NCI-H2196 (cell line): ENCODE measurements around the gene ROMO1.
"Not testable (repeated sequence)": the region's sequence is repeated elsewhere in the genome, so short reads cannot be mapped to it uniquely, and the experiment has no call there.

Experiments
- DNase-seq: peaks from one replicate; lab custom pipeline; 2025; ENCODE audit not compliant: unreplicated experiment; lab: John Stamatoyannopoulos, UW

ROMO1 gene

DNA sequence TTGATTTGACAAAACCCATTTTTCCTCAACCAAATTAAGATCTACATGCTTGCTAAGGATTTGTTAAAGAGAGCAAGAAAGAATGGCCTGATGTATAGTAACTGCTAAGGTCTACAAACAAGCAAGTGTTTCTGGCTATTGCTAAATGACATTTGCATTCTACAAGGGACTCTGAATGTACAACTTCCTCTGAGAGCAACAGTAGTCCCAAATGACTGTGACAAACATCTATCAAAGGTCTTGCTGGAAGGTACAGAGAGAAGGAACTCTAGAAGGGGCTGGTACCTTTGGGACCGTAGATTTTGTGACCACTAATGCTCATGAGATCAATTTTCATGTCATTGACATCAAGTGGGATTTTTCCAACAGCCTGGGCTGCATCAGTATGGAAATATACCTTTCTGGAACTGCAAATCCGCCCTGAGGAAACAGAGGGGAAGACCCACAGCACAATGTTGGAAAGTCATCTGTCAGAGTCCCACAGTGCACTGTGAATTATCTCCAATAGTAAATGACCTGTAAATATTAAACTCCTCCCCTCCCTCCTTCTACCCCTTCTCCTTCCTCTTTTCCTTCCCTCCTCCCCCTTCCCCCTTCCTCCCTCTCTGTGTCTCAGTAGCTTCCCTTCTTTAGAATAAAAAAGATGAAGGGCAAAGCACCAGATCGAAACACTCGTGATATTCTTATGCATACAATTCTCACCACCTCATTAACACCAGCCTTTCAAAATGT, 18.6 kb upstream of the ROMO1 start:
- DNase-seq = no peak

DNA sequence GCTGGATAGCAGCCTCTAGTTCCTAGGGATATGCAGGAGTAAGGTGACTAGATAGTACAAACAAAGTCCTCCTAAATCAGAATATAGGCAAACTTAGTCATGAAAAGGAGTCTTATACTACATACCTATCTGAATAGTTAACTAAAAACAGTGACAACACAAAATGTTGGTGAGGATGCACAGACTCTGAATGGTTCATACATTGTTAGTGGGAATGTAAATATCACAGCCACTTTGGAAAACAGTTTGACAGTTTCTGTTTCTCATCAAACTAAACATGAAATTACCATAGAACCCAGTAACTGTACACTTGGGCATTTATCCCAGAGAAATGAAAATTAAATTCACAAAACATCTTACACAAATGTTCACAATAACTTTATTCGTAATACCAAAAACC, 17.2 kb upstream of the ROMO1 start:
- no peak for DNase-seq

DNA sequence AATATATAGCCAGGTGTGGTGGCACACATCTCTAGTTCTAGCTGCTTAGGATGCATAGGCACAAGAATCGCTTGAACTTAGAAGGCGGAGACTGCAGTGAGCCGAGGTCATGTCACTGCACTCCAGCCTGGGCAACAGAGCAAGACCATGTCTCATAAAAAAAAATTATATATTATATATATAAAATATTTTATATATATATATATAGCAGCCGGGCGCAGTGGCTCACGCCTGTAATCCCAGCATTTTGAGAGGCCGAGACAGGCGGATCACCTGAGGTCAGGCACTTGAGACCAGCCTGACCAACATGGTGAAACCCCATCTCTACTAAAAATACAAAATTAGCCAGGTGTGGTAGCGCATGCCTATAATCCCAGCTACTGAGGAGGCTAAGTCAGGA, 13.8 kb upstream of the ROMO1 start:
- not testable (repeated sequence) for DNase-seq

DNA sequence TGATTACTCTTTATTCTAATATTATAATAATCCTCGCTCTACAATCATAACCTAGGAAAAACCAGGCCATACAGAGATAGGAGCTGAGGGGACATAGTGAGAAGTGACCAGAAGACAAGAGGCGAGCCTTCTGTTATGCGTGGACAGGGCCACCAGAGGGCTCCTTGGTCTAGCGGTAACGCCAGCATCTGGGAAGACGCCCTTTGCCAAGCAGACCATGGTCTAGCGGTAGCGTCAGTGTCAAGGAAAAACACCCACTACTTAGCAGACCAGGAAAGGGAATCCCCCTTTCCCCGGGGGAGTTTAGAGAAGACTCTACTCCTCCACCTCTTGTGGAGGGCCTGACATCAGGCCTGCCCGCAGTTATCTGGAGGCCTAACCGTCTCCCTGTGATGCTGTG, 12.3 kb upstream of the ROMO1 start:
- DNase-seq = not testable (repeated sequence)

DNA sequence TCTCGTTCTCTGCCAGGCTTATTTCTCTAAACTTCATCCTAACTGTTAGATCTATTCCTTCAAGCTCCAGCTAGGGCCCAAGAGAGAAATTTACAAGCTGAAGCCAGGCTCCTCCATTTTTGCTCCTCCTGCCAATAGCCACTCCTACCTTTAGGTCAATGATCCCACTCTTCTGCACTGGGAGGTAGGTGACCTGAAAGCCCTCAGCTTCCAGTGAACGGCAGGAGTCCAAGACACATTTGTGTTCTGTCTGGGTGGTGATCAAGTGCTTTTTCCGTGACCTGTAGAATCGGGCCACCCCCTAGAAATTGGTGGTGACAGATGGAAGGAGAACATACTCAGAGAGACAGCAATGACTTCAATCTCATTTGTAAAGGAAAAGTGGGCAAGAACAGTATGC, 8.9 kb upstream of the ROMO1 start:
- no peak for DNase-seq

DNA sequence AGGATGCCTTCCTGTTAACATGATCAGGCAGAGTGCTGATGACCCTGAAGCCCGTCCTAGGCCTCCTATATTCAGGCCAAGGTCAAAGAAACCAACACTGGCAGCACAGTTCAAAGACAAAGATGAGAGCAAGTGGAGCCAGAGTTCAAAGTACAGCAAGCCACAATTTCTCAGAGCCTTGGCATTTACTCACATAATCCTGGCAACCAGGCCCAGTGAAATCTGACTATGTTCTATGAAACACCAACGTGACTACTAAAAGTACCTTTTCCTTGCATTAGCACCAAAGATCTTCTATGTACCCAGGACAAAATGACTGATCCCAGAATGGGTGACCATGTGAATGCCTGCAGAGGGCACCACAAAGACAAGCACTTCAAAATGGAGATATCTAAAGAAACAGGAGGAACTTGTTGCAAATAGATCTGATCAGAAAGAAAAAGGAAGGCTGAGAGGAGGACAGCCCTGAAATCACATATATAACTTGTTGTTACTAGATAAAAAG, 3.9 kb upstream of the ROMO1 start:
- DNase-seq = no peak

DNA sequence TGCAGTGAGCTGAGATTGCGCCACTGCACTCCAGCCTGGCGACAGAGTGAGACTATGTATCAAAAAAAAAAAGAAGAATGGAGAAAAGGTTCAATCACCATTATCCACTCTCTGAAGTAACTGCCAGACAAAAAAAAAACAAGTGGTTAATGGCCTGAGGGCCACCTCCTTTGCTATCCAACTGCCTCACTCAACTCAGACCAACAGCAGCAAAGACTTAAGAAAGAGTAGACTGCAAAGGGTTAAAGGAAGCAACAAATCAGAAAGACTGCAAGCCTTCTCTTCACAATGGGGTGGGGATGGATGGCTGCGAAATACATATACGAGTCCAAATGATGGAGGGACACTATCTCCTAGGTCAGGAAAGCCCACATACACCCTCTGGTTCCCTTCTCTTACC, 3.2 kb upstream of the ROMO1 start:
- no peak for DNase-seq

DNA sequence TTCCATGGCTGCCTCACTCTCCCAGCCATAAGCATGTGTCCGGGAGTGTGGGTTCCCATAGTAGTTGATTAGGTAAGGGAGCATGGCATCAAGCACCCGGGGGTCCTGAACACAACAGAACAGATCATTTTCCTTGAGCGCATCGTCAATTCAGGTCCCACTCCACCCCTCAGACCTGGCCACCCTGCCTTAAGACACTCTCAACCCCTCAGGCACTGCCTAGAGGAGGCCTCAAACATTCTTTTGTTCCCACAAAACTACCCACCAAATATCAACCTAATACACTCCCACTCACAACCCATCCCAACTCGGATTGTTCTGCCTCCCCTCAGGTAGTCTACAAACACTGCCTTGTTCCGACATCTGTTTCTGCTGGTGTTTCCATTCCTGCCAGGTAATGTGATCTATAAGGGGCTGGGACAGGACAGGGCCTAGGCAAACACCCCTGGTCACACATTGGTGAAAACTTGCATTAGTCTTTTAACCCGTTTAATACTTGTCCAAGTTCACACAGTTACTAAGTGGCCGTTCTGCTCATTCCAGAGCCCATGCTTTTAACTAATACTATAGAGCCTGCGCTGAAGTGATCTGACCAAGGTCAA, 1.4 kb upstream of the ROMO1 start:
- no peak for DNase-seq

DNA sequence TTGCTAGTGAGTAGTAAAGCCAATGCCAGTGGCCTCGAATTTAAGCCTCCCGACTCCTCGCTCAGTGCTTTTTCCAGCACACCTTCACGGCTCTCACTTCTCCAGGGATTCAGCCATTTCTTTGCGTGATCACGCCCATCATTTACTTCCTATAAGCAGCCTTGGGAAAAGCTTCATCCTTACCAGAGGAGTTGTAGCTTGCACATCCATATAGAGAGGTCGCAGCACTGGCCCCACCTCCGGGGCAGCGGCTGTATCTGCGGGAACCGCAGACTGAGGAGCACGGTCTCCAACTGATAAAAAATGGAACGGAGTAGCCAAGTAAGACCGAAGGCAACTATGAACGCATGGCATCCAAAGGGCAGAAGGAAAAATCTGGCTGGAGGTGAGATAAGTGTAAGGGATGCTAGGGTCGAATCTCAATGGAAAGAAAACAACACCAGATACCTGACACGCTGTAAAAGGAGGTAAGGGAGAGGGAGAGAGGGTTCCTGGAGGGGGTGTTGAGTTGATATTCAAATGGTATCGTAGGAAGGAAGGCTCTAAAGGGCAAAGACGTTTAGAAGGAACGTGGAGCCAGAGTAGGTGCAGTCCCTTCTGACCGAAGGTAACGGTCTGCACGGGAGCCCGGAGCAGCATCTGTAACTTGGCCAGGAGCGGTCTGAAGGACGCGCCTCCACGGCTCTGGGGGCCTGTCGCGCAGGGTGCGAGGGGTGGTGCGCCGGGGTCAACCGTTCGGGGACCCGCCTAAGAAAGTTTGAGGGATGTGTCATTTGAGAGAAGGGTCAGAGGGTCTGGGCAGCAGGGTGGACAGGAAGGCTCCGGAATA, 693 bp upstream of the ROMO1 start:
- no peak for DNase-seq

DNA sequence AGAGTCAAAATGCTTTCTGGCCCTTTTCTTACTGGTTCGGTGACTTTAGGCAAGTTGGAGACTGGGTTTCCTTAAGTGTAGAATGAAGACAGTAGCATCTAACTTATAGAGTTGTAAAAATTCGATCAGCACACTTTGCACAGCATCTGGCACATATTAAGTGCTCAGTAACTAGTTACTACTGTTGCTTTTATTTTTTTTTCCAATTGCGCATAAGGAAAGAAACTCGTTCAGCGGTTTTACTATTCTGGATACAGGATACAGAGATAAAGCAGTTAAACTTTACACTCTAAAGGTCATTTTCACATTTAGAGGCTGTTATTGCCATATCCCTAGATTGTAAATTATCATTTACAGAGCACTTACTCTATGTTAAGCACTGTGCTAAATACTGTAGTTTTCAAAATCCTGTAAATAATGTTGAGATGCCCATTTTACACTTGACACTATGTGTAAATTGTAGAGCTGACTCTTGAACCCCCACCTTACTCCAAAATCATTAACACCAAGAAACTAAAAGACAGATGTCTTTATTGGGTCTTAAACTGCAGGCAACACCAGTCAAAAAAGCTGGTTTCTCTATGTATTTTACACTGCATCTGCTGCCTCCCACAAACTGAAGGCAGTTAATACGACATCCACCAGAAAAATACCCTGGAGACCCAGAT, 886 bp downstream of the ROMO1 start:
- DNase-seq = no peak

DNA sequence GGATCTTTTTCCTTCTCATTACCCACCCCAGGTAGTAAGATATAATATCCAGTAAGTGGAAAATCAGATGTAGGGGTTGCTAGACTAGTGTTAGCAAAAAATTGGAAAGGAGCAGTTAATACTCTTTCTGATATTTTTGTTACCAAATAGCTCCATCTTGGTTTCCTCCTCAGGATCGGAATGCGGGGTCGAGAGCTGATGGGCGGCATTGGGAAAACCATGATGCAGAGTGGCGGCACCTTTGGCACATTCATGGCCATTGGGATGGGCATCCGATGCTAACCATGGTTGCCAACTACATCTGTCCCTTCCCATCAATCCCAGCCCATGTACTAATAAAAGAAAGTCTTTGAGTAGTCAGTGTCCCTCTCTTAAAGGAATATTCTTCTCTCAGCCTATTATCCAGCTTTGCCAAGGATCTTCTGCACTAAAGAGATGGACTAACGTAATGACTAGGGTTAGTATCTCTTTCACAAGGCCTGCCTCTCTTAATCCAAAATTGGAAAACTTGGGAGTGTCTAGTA, 1.5 kb downstream of the ROMO1 start:
- DNase-seq = no peak

DNA sequence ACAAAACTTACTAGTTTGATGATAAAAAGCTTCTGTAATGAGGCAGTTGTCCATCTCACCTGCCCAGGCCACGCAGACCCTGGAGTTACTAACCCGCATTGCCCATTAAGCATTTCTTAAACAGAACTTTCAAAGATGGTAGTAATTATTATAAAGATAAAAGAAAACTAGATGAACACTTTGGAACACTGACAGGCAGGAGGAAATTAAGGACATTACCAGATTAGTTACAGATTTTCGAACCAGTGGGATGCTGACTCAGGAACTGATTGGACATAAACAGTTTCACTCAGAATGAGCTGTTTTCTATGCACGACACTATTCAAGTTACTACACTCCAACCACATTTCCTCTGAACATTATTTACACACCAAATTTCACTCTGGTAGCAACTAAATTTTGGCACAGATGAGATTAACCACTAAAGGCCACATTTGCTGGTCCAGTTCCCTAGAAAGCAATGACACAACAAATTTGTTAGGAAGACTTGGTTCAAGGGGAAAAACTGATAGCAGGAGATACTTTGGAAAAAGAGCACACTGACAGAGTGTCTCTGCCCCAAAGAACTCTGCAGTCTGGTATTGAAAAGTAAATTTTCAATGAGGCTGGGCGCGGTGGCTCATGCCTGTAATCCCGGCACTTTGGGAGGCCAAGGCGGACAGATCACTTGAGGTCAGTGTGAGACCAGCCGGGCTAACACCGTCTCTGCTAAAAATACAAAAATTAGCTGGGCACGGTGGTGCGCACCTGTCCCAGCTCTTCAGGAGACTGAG, 3.0 kb downstream of the ROMO1 start:
- no peak for DNase-seq

DNA sequence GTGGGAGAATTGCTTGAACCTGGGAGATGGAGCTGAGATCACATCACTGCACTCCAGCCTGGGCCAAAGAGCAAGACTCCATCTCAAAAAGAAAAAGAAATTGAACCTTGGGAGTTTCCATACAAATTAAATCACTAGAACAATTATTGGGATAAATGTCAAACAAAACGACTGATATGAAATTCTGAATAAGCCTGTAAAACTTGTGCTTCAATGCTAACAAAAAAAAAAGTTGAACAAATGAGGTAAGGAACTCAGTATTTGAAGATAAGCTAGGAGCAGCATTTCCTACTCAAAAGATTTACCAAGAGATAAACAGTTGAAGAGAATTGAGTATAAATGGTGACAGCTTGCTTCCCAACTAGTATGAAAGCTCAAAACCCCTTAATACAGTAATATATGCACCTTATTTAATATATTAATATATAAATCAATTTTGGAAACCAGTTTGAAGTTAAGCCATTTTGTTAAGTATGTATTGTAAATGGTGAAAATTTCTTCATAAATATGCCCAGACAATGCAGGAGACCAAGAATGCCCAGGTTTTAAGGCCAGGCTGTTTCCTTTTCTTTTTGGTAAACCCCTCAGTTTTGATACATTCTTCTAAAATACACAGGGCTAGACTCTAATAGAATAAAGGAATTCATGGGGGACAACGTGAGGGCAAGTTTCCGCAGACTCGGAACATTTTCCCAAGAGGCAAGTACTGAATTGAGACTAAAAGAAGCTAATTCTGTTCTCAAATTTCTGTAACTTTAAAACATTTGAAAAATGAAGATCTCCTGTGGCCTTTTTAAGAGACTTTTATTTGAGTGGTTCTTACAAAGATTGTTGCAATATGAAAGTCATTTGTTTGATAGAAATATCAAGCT, 3.9 kb downstream of the ROMO1 start:
- DNase-seq = no peak

DNA sequence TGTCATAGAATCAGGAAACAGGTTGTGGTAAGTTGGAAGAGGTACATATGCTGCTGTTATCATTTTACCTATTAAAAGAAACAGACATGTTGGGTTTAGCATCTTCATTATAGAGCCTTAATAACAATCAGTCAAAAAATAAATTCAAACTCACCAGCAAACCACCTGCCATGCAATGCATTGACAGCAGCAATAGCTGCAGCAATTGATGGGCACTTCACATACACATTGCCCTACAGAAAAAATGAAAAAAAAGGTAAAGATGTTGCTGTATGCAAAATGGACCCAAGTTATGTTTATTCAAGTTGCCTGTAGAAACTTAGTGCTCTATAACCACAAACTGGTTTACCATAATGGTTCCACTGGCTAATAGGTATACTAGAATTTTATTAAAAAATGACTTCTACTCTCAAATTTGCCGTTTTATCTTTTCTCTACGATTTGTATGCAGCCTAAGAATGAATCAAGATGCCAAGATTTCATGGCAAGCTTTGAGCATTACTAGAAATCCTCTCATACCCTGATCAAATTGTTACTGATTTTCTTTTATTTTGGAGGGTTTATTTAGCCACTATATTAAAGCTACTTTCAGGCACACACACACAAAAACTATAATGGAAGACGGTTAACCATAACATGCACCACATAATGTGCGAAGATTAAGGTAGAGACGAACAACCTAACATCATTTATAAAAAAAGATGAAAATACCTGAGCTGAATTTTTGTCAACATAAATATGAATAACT, 5.5 kb downstream of the ROMO1 start:
- DNase-seq = no peak

DNA sequence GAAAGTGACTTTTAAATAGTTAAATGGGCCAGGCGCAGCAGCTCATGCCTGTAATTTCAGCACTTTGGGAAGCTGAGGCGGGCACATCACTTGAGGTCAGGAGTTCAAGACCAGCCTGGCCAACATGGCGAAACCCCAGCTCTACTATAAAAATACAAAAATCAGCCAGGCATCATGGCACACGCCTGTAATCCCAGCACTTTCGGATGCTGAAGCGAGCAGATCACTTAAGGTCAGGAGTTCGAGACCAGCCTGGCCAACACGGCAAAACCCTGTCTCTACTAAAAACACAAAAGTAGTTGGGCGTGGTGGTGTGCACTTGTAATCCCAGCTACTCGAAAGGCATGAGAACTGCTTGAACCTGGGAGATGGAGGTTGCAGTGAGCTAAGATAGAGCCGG, 6.7 kb downstream of the ROMO1 start:
- DNase-seq = not testable (repeated sequence)

DNA sequence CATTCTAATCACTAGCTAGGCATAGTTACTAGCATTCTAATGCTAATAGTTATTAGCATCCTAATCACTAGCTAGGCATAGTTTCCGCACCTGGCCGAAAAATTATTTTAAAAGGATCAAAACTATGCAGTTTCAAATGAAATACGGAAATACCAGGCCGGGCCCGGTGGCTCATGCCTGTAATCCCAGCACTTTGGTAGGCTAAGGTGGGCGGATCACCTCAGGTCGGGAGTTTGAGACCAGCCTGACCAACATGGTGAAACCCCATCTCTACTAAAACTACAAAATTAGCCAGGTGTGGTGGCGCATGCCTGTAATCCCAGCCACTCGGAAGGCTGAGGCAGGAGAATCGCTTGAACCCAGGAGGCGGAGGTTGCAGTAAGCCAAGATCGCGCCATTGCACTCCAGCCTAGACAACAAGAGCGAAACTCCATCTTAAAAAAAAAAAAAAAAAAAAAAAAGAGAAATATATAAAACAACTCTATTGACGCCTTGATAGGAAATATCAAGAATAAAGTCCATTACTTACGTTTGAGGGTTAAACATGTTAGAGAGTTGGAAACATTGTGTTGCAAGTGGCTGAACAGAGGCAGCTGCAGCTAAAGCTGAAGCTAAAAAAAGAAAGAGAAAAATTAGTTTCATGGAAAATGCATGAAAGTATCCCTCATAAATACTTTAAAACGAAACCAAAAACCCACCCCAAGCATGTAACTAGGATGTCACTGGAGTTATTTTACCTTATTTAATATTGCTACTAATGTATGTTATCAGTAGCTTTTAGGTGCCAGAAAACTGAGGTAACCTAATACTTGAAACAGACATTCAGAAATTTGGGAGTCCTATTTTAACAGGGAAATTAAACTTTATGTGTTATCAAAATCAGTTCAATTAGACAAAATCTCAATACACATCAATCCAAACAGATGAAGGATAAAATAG, 7.7 kb downstream of the ROMO1 start:
- not testable (repeated sequence) for DNase-seq

DNA sequence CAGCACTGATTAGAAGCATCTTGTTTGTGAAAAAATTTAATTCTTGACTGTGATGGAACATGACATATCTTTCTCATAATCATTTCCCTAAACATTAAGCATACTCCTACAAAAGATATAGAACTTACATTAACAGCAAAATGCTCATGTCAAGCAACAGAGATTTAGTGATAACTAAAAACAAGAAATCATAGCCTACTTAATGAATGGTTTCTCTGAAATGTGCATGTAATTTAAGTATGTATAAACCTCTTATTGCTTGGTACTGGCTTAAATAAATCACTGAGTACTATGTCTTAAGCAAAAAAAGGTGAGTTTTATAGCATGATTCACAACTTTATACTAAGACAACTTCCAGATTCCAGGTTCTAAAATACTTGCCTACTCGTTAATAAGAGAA, 9.3 kb downstream of the ROMO1 start:
- DNase-seq = no peak

DNA sequence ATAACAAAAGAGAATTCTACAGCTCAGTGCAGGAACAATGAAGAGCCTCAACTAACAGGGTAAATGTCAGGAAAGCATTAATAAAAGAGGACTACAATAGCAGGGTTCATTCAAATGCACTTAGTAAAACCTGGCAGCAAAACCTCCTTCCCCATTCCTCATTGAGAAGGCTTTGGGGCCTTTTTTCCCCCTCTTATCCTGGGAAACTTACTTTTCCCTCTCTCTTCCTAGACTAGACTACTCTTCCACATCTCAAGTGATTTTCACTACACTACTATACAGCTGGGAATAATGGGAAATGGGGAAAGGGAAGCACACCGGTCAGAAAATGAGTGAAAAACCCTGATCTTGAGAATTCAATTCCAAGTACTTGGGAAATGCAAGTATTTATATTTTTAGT, 10.1 kb downstream of the ROMO1 start:
- DNase-seq = no peak
